Transverse colon (tissue), 4 donors: Measurements from ENCODE around the gene LRRC58. TPM values are rescaled to one million over a fixed set of nuclear protein-coding genes. Genes with fewer than 3 reads are reported as not detected.

Experiments used
- DNase-seq: peaks from one replicate; pipeline ENCODE4 v3.0.0-alpha.2; 2019
- H3K27ac ChIP-seq, 4 donors: fragments of 200-600 bp; sonication (generic); 2 replicates each; pipeline ENCODE4 v1.5.1; 2016 to 2018; ENCODE audit warnings: inconsistent platforms in 4 of 4
- H3K27me3 ChIP-seq: fragments of 200-600 bp; sonication (generic); 2 replicates; pipeline ENCODE4 v1.5.1; 2017; ENCODE audit warnings: inconsistent platforms
- H3K36me3 ChIP-seq, 4 donors: fragments of 200-600 bp; sonication (generic); 2 replicates each; pipeline ENCODE4 v1.5.1; 2017 to 2019; ENCODE audit warnings: inconsistent platforms in 4 of 4
- H3K4me1 ChIP-seq, 4 donors: fragments of 200-600 bp; sonication (generic); 2 replicates each; pipeline ENCODE4 v1.5.1; 2017 to 2020; ENCODE audit warnings: inconsistent platforms in 4 of 4
- H3K4me3 ChIP-seq, 4 donors: fragments of 200-600 bp; sonication (generic); 1 replicate in 1 of 4; 2 replicates in 3 of 4; pipeline versions ENCODE4 v1.5.1 to v1.6.1; 2017 to 2019; ENCODE audit warnings: inconsistent platforms in 4 of 4
- H3K9me3 ChIP-seq, 2 donors: fragments of 200-600 bp; sonication (generic); 2 replicates each; pipeline ENCODE4 v1.5.1; 2017 to 2019; ENCODE audit warnings: inconsistent platforms in 2 of 2
- EP300 ChIP-seq: sonication (generic); formaldehyde crosslinking; IDR thresholded peaks from one replicate; pipeline ENCODE4 v1.6.1; 2017; ENCODE audit warnings: antibody characterized with exemption, low read depth
- POLR2A ChIP-seq: fragments of 450-650 bp; IDR thresholded peaks from one replicate; pipeline ENCODE4 v1.6.1; 2016; ENCODE audit warnings: antibody characterized with exemption, mild to moderate bottlenecking, moderate library complexity
- POLR2AphosphoS5 ChIP-seq, 3 donors: sonication (generic); formaldehyde crosslinking; IDR thresholded peaks; one replicate each; pipeline ENCODE4 v1.6.1; 2016; ENCODE audit warnings: antibody characterized with exemption in 3 of 3
- WGBS, 2 donors: methylation state at CpG; one replicate each; pipeline ENCODE4 v1.1.5; 2018; ENCODE audit warnings: low coverage in 1 of 2; 5-methylcytosine and 5-hydroxymethylcytosine counted together
- in situ Hi-C, 4 donors: fragments of 200-750 bp; cut with MboI; loops; one replicate each; pipeline versions ENCODE4 v1.15.0 to v1.15.1; 2017; ENCODE audit warnings: low sequenced_read_pairs in 3 of 4, low pct_ligation_motif_present in 1 of 4, low pct_unique_long_range_greater_than_20kb in 1 of 4
- intact Hi-C: fragments of 100-400 bp; cut with DNase I; formaldehyde crosslinking; loops from one replicate; pipeline ENCODE4 v1.15.1; 2023; ENCODE audit warnings: low total_unique reads
- total RNA-seq, 4 donors: library from RNA; depleted of rRNA; stranded (reverse); fragments of >200 nt; gene quantifications; one replicate each; pipeline ENCODE4 v1.1.0, GENCODE V29; 2016
- TF ChIP-seq, protein P1 (sequence below), 5 experiments: fragments of 200-600 bp in 3 of 5; fragments of 450-650 bp in 2 of 5; sonication (generic) in 3 of 5; IDR thresholded peaks; 1 replicate in 2 of 5; 2 replicates in 3 of 5; pipeline ENCODE4 v1.5.1; 2016 to 2017; ENCODE audit warnings: antibody characterized with exemption in 5 of 5, inconsistent platforms in 3 of 5, mild to moderate bottlenecking in 2 of 5, moderate library complexity in 1 of 5

Gene LRRC58
- total RNA-seq, 4 donors from 2014 or later: 7.9 to 23.2 (median 15.2) TPM

DNA sequence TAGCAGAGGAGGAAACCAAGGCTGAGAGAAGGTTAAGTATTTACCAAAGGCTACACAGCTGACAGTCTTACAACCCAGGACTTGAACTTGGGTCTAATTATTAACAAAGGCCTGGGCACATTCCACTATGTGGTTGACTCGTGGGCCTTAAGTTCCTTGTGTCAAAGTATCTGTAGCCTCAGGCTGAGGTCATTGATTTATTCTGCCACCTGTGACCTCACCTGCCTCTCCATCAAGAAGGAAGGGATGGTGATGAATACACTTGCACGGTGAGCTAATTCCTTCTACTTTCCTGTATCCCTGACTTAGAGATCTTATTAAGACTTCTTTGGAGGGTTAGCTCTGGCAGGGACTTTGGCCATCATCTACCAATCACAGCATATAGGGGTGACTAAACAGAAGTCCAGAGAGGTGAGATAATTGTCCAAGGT, 19.9 kb upstream of the LRRC58 start:
- Histone ChIP-seq H3K27me3 (no peaks in the 10 kb centered on the region), H3K27ac (no peak overlapping the region), H3K4me1 (no peaks in the 10 kb centered on the region), H3K36me3 (no peaks in the 10 kb centered on the region), H3K4me3 (no peak overlapping the region), H3K9me3 (no peaks in the 10 kb centered on the region)
- TF ChIP-seq POLR2A: no peak
- TF ChIP-seq, protein P1, sequence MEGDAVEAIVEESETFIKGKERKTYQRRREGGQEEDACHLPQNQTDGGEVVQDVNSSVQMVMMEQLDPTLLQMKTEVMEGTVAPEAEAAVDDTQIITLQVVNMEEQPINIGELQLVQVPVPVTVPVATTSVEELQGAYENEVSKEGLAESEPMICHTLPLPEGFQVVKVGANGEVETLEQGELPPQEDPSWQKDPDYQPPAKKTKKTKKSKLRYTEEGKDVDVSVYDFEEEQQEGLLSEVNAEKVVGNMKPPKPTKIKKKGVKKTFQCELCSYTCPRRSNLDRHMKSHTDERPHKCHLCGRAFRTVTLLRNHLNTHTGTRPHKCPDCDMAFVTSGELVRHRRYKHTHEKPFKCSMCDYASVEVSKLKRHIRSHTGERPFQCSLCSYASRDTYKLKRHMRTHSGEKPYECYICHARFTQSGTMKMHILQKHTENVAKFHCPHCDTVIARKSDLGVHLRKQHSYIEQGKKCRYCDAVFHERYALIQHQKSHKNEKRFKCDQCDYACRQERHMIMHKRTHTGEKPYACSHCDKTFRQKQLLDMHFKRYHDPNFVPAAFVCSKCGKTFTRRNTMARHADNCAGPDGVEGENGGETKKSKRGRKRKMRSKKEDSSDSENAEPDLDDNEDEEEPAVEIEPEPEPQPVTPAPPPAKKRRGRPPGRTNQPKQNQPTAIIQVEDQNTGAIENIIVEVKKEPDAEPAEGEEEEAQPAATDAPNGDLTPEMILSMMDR (IDR thresholded peaks at IDR 0.05): no peak
- TF ChIP-seq EP300: no peak
- no peak for TF ChIP-seq POLR2AphosphoS5 (IDR thresholded peaks at IDR 0.05)
- in situ Hi-C loops (loop anchor here in 1 of 4 donors (25.0 kb wide), 1 partner anchor 882 kb away; the partner anchor contains the start of gene TIMMDC1), intact Hi-C loops (no loop called here)
- WGBS, 2 donors: 59 to 67% methylated on average over 1 to 2 of the region's 2 CpGs
- no peak for DNase-seq

DNA sequence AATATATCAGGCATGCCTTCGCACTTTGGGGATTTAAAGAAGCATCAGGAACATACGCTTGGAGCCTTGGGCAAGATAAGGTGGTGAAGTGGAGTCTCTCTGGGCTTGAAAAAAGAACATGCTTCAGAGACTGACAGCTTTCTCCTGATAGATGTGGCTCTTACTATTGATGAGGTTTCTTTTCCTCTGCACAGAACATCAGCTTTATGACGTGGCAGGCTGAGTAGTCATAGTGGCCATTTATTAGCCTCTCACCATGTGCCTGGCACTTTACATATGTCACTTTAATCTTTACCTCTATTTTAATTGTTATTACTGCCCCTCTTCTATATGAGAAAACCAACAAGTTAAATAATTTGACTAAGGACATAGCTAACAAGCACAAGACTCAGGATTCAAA, 19.0 kb upstream of the LRRC58 start:
- no peaks in the 10 kb centered on the region for H3K27me3 ChIP-seq
- H3K36me3 ChIP-seq: no peaks in the 10 kb centered on the region
- TF ChIP-seq, protein P1 (IDR thresholded peaks at IDR 0.05): no peak
- no peak for TF ChIP-seq EP300
- no peak for TF ChIP-seq POLR2A
- TF ChIP-seq POLR2AphosphoS5 (IDR thresholded peaks at IDR 0.05): no peak
- intact Hi-C loops: no loop called here
- DNase-seq: no peak
- H3K9me3 ChIP-seq: no peaks in the 10 kb centered on the region
- H3K4me3 ChIP-seq: no peak overlapping the region
- 81 to 90% methylated on average over 3 of the region's 3 CpGs for WGBS, 2 donors
- no peaks in the 10 kb centered on the region for H3K4me1 ChIP-seq
- H3K27ac ChIP-seq: no peak overlapping the region
- in situ Hi-C loops: loop anchor here in 1 of 4 donors (25.0 kb wide), 1 partner anchor 881 kb away; the partner anchor contains the start of gene TIMMDC1

DNA sequence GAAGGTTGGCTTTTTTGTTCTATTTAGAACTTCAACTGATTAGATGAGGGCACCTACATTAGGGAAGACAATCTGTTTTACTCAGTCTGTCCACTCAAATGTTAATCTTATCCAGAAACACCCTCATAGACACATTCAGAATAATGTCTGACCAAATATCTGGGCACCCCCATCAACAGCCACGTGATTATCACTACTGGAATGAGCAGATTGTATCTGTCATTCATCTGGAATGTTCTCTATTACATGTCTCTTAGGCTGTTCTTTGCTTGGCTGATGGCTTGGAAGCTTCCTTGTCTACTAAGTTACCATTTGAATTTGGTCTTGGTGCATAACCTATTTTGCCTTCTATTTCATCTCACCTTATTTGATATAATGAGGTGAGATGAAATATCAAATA, 15.7 kb upstream of the LRRC58 start:
- Histone ChIP-seq H3K4me1 (no peaks in the 10 kb centered on the region), H3K9me3 (no peaks in the 10 kb centered on the region), H3K36me3 (no peaks in the 10 kb centered on the region), H3K27me3 (no peaks in the 10 kb centered on the region), H3K4me3 (no peak overlapping the region), H3K27ac (no peak overlapping the region)
- in situ Hi-C loops (loop anchor here in 1 of 4 donors (25.0 kb wide), 1 partner anchor 878 kb away; the partner anchor contains the start of gene TIMMDC1), intact Hi-C loops (no loop called here)
- DNase-seq: no peak
- WGBS, 2 donors: 10 to 32% methylated on average over 1 of the region's 1 CpG
- TF ChIP-seq EP300: no peak
- TF ChIP-seq, protein P1 (IDR thresholded peaks at IDR 0.05): no peak
- no peak for TF ChIP-seq POLR2AphosphoS5 (IDR thresholded peaks at IDR 0.05)
- TF ChIP-seq POLR2A: no peak

DNA sequence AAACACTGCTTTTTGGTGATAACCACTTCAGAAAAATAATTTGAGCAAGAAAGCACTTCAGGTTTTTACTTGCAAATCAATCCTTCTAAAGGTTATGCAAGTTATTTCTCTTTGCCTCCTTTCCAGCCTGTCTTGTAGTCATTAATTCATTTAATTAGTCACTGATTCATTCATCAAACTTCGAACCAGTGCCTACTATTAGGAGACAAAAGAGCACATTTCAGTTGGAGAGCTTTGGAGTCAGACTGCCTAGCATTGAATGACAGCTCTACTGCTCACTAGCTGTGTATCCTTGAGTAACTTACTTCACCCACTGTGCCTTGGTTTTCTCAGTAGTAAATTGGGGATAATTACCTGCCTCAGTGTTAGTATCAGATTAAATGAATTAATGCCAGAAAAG, 14.9 kb upstream of the LRRC58 start:
- 50 to 54% methylated on average over 1 of the region's 1 CpG for WGBS, 2 donors
- DNase-seq: no peak
- Histone ChIP-seq H3K27me3 (no peaks in the 10 kb centered on the region), H3K36me3 (no peaks in the 10 kb centered on the region), H3K4me3 (no peak overlapping the region), H3K9me3 (no peaks in the 10 kb centered on the region), H3K4me1 (no peaks in the 10 kb centered on the region), H3K27ac (no peak overlapping the region)
- intact Hi-C loops (no loop called here), in situ Hi-C loops (loop anchor here in 1 of 4 donors (25.0 kb wide), 1 partner anchor 877 kb away; the partner anchor contains the start of gene TIMMDC1)
- TF ChIP-seq EP300 (no peak), POLR2AphosphoS5 (IDR thresholded peaks at IDR 0.05) (no peak), POLR2A (no peak)
- TF ChIP-seq, protein P1 (IDR thresholded peaks at IDR 0.05): no peak
